HG02763 (cell line): ENCODE measurements around the gene CGNL1.

Experiments used
- ATAC-seq: cut with Tn5 transposase; IDR thresholded peaks from one replicate; pipeline ENCODE4 v1.9.1; 2021; ENCODE audit warnings: mild to moderate bottlenecking, moderate library complexity; ENCODE audit not compliant: unreplicated experiment

The CGNL1 gene

DNA sequence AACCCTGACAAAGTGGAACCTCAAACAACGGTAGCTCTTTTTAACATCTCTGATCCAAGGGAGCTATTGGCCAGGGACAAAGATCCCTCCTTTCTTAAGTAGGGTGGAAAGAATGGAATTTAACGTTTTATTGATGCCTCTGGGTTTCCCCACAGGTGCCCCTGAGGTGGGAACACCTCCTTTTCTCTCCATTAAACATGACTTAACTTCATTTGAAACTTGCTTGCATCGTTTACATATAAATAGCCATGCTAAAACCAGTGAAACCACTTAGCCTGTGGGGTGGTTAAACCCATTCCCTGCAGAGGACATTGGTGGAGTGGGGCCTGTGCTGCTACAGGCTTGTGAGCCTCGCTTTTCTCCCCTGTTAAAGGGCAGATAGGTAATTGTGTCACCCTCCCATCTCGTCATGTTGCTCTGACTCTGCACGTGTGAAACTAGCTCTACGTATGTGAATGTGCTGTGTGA, 9.7 kb downstream of the CGNL1 start:
- no peak for ATAC-seq

DNA sequence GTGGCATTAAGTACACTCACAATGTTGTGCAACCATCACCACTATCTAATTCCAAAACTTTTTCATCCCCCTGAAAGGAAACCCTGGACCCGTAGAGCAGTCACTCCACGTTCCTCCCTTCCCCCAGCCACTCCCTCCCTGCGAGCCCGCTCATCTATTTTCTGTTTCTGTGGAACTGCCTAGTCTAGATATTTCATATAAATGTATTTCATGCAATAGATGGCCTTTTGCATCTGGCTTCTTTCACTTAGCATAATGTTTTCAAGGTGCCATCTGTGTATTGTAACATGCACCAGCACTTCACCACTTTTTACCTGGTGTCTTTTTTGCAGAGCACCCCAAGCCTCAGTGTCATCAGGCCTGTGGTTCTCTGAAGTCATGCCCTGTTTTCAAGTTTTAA, 10.7 kb downstream of the CGNL1 start:
- no peak for ATAC-seq

DNA sequence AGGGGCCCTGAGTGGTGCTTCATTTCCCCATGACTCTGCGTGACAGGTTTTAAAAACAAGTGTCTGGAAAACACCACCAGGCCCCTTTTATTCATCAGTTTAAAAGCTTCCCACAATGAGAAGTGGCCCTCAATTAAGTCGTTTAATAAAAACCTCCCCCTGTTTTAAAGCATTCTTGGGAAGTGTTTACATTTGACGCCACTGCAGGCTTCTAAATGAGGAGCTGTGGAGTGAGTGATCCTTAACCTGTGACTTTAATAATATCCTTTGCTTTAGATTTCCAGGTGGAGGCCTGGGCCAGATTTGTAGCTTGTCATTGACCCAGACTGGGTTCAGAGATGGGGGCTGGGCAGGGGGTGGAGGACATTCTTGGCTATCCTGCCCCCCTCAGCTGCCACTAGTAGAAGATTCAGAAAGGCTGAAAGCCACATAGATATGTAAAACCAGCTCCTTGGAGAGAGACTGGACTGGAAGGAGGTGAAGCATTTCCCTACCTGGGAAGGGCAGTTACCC, 11.3 kb downstream of the CGNL1 start:
- ATAC-seq, result no peak

DNA sequence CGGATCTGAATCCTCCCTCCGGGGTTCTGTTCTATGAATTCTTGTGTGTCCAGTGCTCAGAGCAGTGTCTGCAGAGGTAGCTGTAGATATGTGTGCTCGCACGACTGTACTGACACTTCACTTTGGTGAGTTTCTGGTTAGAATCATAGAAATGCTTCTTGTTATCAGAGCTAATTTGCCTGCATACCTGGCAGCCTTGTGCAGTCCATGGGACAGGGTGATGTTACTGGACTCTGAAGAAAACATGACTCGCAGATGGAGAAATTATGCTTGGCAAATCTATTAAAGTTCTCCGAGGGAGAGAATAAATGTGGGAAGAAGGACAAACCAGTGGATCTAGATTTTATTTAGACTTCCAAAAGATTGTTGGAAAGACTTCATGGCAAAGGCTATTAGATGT, 12.2 kb downstream of the CGNL1 start:
- ATAC-seq, result no peak

DNA sequence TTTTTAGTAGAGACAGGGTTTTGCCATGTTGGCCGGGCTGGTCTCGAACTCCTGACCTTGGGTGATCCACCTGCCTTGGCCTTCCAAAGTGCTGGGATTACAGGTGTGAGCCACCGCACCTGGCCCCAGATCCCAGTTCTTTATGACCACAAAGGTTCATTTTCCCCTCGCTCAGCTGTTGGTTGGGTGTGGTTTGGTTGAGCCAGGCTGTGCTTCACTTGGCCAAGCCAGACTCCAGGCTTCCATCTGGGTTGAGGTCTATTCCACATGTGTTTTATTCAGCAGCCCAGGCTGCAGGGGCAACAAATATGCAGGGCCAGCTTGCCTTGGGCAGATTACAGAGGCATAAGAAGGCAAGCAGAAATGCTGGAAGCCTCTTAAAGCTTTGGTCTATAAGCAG, 13.7 kb downstream of the CGNL1 start:
- no peak for ATAC-seq

DNA sequence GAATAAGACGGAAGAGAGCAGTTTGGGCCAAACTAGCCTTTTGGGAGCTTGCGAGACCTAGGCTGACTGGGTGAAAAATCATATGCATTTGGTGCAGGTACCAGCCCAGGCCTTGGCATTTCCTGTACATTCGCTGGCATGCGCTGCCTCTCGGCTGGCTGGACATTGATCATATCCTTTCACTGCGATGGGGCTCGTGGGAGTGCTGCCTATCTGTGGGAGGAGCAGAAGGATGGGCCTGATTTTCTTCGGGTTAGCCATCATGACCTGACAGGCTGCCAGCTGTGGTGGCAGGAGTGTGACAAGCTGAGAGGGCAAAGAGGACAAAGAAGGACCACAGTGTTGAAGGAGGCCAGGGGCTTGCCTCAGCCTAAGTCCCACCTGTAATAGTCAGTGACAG, 14.3 kb downstream of the CGNL1 start:
- no peak for ATAC-seq

DNA sequence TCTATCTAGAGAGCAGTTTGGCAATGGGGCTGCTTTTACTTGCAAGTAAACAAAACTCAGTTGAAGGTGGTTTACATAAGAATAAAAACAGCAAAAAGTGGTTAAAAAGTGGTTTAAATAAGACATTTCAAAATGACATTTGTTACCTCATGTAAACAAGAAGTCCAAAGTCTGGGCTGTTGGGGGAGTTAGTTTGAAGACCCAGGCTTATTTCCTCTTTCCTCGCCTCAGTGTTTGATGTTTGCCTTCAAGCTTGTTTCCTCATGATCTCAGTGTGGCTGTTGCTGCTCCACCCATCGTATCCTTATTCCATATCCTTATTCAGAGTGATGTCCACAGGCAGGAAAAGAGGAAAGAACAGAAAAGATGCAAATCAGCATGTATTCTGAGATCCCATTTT, 15.2 kb downstream of the CGNL1 start:
- ATAC-seq, result no peak

DNA sequence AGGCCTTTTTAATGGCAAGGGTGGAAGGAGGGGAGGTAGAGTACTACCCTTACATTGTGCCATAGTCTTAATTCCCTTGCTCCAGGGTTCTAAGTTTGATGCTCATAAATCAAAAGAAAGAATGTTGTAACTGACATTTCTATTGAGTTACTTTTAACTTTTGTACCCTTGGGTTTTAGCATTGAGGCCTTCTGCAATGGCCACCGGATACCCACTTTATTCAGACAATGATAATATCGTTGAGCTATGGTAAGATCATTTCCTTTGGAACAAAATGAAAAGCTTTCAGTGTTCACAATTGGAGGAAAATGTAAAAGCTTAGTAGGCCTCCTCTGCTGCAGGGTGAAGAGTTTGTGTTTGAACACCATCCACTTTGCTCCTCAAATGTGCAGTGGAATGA, 16.8 kb downstream of the CGNL1 start:
- ATAC-seq, result no peak

DNA sequence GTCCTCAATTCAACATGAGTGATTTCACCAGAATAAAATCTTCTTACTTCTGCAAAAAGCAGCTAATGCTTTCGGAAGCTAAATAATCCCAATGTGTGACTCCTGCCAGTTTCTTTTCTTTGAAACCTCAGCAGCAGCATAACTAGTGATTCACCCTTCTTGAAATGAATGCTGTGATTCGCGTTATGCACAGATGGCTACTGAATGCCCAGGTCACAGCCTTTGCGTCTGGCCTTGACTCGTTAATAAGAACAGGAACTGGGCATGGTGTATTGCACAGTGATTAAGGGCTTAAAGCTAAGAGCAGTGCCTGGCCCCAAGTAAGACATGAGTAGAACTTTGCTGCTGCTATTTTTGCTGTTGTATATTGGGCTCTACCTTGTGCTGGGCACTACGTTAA, 19.0 kb downstream of the CGNL1 start:
- no peak for ATAC-seq

DNA sequence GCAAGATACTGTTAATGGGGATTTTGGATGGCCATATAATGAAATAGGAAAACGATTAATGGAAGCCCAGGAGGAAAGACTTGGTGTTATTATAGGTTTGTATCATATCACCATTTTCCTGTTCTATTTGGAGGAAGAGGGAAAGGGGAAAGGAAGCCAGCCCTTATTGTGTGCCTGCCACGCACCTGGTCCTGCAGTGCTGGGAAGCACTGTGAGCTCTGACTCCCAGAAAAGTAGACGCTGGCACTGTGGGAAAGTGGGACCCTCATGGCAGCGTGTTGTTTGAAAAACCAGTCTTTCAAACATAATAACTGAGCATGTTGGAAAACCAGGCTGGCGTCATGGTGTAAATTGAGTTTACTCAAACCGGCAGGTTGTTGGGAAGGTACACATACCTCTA, 22.0 kb downstream of the CGNL1 start:
- ATAC-seq, result no peak

DNA sequence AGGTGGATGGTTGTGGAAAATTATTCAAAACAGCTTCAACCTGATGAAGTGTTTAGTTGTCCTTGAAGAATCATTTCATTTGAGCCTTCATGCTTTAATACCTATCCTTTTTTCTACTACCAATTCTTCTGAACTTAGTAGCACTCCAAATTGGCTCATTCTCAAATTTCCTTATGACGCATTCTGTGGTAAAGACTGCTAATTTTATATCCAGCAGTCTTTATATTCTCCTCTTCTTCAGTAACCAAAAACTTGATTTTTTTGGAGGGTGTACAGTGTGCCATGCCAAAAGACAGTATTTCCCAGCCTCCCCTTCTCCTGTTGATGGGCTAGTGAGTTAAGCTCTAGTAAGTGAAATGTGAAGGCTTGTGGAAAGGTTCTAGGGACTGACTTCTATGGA, 25.2 kb downstream of the CGNL1 start:
- ATAC-seq, result no peak

DNA sequence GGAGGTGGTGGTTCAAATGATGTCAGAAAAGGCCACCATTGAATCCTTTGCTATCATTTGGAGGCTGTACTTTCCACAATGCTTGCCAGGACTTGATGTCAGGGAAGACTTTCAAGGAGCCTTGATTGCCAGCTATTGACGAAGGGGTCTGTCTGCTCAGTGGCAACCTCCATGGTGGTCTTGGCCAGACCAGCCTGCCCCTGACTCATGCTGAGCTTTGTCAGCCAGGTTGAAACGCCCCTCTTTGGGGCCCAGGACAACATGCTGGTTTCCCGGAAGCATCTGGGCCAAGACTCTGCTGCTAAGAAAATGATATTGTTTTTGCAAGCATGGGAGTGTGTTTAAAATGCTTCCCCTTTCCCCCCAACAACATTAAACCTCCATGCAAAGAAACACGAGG, 26.7 kb downstream of the CGNL1 start:
- no peak for ATAC-seq

DNA sequence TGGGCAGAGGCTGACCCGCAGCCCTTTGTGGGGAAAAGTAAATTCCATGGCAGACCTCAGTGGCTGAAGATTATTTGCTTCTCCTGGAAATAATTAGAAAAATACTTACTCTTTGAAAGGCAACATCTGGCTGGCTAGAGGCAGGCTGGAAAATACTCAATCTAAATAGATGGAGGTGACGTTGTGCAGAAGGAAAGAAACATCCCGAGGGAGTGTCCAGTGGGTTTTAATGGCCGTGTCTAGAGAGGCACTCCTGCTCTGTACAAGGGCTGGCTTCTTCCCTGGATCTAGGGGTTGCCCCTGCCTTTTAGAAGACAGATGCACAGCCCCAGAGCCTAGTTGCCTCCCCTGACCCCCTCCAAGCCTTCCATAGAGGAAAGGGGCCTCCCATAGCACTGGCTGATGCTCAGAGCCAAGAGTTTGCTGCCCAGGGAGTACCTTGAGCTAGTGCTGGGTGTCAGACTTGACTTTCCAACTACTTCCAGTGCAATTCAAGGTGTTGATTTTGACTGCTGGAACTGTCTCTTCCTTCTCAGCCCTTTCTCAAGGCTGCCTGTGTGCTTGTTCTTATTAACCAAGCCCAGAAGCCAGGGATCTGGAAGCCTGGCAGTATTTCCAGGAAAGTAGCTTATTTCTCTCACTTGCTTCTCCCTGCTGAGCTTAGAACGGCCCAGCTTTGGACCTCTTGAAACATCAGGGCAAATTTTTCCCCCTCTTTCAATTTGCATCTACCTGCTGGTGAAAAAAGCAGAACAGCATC, 27.4 kb downstream of the CGNL1 start:
- ATAC-seq, result no peak

DNA sequence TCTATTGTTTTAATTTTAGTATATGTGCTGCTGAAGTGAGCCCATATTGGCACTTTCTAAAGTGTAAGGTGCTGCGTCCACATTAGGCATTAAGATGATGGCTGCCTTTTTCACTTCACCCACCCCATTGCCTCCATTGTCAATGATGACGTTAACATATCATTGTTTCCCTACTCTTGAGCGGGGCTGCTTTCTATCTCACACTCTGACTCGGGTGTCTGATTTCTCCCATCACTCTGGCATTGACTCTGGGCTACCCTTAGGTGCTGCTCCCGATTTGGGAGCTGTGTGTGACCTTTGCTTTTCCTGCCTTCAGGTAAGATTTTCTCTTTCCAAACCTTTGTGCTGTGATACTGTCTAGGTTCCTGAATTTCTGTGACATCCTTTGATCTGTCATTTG, 28.8 kb downstream of the CGNL1 start:
- ATAC-seq, result no peak

DNA sequence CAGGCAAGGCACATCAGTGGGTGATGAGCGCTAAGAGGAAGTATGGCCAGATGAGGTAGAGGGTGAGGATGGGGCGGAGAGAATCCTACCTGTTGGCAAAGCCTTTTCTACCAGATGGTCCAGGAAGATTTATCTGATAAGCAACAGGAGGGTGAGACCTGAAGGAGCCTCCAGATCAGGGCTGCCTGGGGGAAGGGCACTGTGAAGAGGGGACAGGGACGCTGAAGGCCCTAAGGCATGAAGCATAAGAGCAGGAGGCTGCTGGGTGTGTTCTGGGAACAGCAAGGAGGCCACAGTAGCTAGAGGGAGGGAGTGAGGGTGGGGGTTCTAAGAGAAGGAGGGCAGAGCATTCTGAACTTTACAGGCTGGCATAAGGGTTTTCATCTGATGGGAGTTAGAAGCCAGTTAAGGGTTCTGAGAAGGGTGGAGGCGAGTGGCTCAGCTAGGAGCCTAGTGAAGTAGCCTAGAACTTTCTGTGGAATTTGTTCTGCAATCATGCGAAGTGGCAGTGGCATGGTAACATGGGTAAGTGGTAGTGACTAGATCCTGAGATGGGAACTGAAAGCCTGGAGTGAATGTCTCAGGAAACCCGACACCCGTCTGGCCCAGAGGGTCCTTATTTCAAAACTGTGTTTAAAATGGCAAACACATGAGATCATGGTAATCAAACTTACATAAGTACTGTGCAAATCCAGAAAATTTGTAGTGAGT, 29.9 kb downstream of the CGNL1 start:
- ATAC-seq, result no peak

DNA sequence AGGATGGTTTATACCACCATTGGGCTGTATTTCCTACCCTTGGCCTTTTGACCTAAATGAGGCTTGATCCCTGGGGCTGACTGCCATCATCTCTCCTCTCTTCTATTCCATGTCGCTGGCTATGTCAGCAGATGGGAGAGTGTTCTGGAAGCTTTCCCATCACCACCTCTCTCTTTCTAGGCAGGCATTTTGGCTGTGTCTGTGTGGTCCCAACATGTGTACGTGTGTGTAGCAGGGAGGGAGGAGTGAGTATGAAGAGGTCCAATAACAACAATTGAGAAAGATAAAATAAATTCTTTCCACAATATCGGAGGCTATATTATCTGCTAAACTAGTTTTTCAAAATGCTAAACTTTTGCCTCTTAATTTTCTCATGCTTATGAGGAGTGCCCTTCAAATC, 34.1 kb downstream of the CGNL1 start:
- no peak for ATAC-seq

DNA sequence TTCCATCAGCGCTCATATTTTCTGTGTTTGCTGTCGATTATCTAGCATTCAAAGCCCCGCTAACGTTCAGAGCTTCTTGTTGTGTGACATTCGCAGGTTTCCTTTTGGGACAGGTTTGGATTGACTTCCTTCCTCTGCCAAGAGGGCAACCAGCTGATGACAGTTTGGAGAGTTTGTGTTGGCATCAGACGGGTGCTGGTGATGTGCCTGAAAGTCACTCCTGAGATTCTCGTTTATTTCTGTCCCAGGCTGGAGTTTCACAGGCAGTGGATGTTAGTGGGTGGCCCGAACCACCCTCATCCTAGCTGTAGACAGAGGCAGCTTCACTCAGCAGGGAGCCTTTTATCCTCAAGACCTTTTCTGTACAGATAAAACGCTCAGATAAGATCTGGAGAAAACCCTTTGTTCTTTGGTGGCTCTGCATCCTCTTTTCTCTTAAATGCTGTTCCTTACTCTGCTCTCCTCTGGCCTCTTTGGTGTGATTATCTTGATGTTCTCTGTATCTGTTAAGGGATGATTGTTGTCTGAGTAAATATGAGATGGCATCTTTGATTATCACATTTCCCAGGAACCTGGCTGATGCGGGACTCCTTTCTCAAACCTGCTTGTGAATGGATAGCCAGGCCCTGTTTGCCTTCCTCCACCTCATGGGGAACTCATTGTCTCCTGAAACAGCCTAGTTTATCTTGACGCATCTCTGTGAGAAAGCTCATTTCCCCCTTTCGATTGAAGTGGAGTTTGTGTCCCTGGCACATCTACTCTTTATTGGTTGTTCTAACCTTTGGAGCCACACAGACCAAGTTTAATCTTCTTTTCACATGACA, 35.9 kb downstream of the CGNL1 start:
- ATAC-seq, result no peak

DNA sequence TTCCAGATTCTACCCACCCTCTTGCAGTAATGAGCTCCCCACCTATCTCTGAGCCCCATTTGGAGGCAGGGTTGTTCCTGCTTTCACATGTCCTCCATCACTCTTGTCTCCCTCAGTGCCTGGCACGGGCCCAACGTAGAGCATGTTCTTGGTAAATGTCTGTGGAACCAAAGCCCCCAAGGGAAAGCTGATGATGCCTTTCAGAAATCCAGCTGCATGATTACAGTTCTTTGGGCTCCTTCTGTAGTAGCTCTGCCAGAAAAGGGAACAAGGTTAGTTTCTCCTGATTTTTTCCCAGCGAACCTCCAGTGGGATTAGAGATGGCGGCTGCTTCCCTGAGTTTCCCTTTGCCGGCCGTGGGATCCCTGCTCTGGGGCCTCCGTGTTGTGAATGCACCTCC, 39.3 kb downstream of the CGNL1 start:
- ATAC-seq, result no peak

DNA sequence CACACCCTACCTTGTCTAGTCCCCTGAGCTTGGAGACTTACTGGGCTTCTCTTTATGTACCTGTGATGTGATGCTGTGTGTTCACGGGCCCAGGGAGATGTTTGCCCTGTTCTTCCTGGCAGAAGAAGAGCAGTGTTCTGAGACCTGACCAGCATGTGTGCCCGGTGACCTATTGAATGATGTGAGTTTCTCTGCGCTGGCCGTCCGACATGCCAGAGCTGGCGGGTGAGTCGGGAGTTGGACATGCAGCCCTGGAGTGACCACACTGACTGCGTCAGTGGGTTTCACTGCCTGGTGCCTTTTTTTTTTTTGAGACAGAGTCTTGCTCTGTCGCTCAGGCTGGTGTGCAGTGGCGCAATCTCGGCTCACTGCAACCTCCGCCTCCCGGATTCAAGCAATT, 42.3 kb downstream of the CGNL1 start:
- ATAC-seq, result no peak

DNA sequence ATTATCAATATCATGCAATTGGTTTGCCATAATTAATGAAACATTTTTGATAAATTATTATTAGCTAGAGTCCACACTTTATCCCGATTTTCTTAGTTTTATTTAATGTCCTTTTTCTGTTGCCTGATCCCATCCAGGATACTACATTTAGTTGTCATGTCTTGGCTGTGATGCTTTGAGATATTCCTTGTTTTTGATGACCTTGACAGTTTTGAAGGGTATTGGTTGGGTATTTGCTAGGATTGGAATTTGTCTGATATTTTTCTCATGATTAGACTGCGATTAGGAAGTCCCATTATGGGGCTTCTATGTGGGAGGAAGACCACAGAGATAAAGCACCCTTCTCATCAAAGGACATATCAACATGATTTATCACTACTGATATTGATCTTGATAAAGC, 43.0 kb downstream of the CGNL1 start:
- no peak for ATAC-seq

DNA sequence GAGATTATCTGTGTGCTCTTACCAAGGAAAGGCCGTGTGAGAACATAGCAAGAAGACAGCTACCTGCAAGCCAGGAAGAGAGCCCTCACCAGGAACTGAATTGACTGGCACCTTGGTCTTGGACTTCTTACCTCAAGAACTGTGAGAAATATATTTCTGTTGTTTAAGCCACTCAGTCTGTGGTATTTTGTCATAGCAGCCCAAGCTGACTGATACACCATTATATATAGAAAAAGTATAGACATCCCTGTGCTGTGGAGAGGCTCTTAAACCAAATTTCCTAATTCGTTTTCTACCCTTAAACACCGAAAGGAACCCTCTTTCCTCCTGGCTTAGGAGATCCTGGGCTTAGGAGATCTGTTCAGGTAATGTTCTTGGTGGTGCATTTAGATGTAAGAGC, 44.8 kb downstream of the CGNL1 start:
- ATAC-seq, result no peak

DNA sequence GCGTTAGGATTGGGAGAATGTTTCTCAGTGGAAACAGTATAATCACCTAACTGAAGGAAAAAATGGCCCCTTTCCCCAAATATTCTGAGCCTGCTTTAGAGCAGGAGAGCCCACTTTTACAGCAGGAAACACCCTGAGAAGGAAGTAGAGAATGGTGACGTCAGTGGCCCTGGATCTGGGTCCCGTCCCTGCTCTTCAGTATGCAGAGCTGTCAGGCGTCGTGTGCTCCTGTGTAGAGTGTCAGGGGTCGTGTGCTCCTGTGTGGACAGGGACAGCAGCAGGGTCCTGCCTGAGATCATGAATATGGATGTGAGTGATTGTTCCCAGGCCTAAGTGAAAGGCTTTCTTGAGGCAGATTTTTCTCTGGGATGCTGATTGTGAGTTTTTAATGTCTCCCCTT, 45.2 kb downstream of the CGNL1 start:
- ATAC-seq, result no peak
